PC-9 (cell line): ENCODE data around the gene OR11A1.

Source experiments
- CTCF ChIP-seq: fragments of 200-600 bp; sonication (generic); conservative IDR thresholded peaks from 2 replicates; pipeline ENCODE4 v1.6.1; 2017; ENCODE audit warnings: mixed run types, antibody characterized with exemption, mild to moderate bottlenecking, moderate library complexity
- EZH2 ChIP-seq: fragments of 200-600 bp; sonication (generic); IDR thresholded peaks from 2 replicates; pipeline ENCODE4 v1.8.0; 2017; ENCODE audit warnings: antibody characterized with exemption, low read depth

GRCh38 chr6:29491574-29491973 is 34.7 kb upstream of the OR11A1 start:
- no peak for TF ChIP-seq CTCF
- no peak for TF ChIP-seq EZH2
